Lung (tissue), 12 donors: ENCODE measurements around the gene CHST13. TPM values are rescaled to one million over a fixed set of nuclear protein-coding genes. Genes with fewer than 3 reads are reported as not detected.

Experiments
- ATAC-seq: fragments of 200-7000 bp; cut with Tn5 transposase; one replicate; pipeline ENCODE4 v1.9.1; 2020; ENCODE audit warnings: moderate number of reproducible peaks; ENCODE audit not compliant: insufficient read depth, low FRiP score
- DNase-seq, 3 donors: peaks; one replicate each; pipeline ENCODE4 v3.0.0-alpha.2; 2013 to 2017
- H3K27ac ChIP-seq, 2 donors: one replicate each; pipeline ENCODE4 v1.5.1; 2013; ENCODE audit warnings: mild to moderate bottlenecking in 2 of 2, moderate library complexity in 2 of 2, control low read depth in 1 of 2, inconsistent platforms in 1 of 2, low read depth in 1 of 2, low read length in 1 of 2
- H3K27me3 ChIP-seq, 3 donors: one replicate each; pipeline ENCODE4 v1.5.1; 2013; ENCODE audit warnings: low read length in 2 of 3; ENCODE audit not compliant: control insufficient read depth in 3 of 3, insufficient read depth in 3 of 3
- H3K36me3 ChIP-seq, 4 donors: one replicate each; pipeline ENCODE4 v1.5.1; 2013; ENCODE audit warnings: low read length in 4 of 4, mild to moderate bottlenecking in 1 of 4, moderate library complexity in 1 of 4; ENCODE audit not compliant: control insufficient read depth in 4 of 4, insufficient read depth in 4 of 4
- H3K4me1 ChIP-seq, 5 donors: one replicate each; pipeline ENCODE4 v1.5.1; 2013; ENCODE audit warnings: low read length in 5 of 5, mild to moderate bottlenecking in 2 of 5, moderate library complexity in 1 of 5; ENCODE audit not compliant: control insufficient read depth in 5 of 5, insufficient read depth in 5 of 5
- H3K4me3 ChIP-seq: one replicate; pipeline ENCODE4 v1.5.1; 2013; ENCODE audit warnings: mild to moderate bottlenecking, control low read depth, moderate library complexity
- H3K9ac ChIP-seq, 2 donors: one replicate each; pipeline ENCODE4 v1.5.1; 2013; ENCODE audit warnings: low read length in 2 of 2, control low read depth in 1 of 2; ENCODE audit not compliant: insufficient read depth in 1 of 2
- H3K9me3 ChIP-seq, 4 donors: one replicate each; pipeline ENCODE4 v1.5.1; 2013; ENCODE audit warnings: low read length in 3 of 4, mild to moderate bottlenecking in 1 of 4, moderate library complexity in 1 of 4; ENCODE audit not compliant: control insufficient read depth in 4 of 4, insufficient read depth in 3 of 4
- CTCF ChIP-seq: IDR thresholded peaks from 2 replicates; pipeline ENCODE4 v1.5.1; 2012; ENCODE audit warnings: mild to moderate bottlenecking; ENCODE audit errors: control extremely low read depth, extremely low read depth
- WGBS, 2 donors: extraction: QIAGEN DNeasy Blood & Tissue Kit; methylation state at CpG; one replicate each; pipeline ENCODE4 v1.1.7; 2013; 5-methylcytosine and 5-hydroxymethylcytosine counted together
- polyA plus RNA-seq, 2 donors: library from polyadenylated mRNA; stranded (reverse); fragments of 200-250 nt; gene quantifications; one replicate each; pipeline ENCODE4 v1.2.1, GENCODE V29; 2013
- total RNA-seq, 2 donors: library from RNA; depleted of rRNA in 1 of 2; stranded (reverse); fragments of >200 nt in 1 of 2; gene quantifications; one replicate each; pipeline ENCODE4 v1.2.1, GENCODE V29; 2014 to 2021
- donor health status: control.
- donor health status: control.
- donor health status: Bipolar disorder and iron deficiency.
- donor health status: healthy.
- donor health status: DM: yes; HTN: yes; CAD: no.

The CHST13 gene
- total and polyA plus RNA-seq, 4 donors, result 0.51 to 3.6 (median 1.7) TPM

GRCh38 chr3:126546013-126546412 lies 22.1 kb downstream of the CHST13 start:
- Histone ChIP-seq H3K9me3 (peaks cover 0 to 1% (median 0%) of the 10 kb centered on the region in 4 donors), H3K27me3 (peaks cover 6 to 19% (median 7%) of the 10 kb centered on the region in 3 donors)
- no peak for TF ChIP-seq CTCF

GRCh38 chr3:126546549-126547239 lies 22.7 kb downstream of the CHST13 start:
- ATAC-seq, result no peak
- 82 to 90% methylated on average over 8 of the region's 8 CpGs for whole genome bisulfite sequencing, 2 donors
- Histone ChIP-seq H3K36me3 (no peaks in the 10 kb centered on the region), H3K9me3 (peaks cover 0 to 1% (median 0%) of the 10 kb centered on the region in 4 donors), H3K27me3 (peaks cover 1 to 13% (median 4%) of the 10 kb centered on the region in 3 donors), H3K4me3 (no peak overlapping the region), H3K4me1 (peaks cover 0 to 2% (median 0%) of the 10 kb centered on the region in 5 donors), H3K27ac (no peak overlapping the region), H3K9ac (no peak overlapping the region)
- no peak for TF ChIP-seq CTCF
- peak in 1 of 3 donors; percentile 8 for DNase-seq

More at GRCh38 chr3:126546013-126546412, 22.1 kb downstream of the CHST13 start:
- WGBS, 2 donors, result 93% methylated on average over 6 of the region's 6 CpGs
- no peak overlapping the region for H3K27ac ChIP-seq
- peaks cover 0 to 2% (median 0%) of the 10 kb centered on the region in 5 donors for H3K4me1 ChIP-seq
- DNase-seq (peak in 1 of 3 donors; percentile 7), ATAC-seq (no peak)
- no peaks in the 10 kb centered on the region for H3K36me3 ChIP-seq
- H3K9ac ChIP-seq, result no peak overlapping the region
- no peak overlapping the region for H3K4me3 ChIP-seq

- H3K36me3 ChIP-seq, result no peaks in the 10 kb centered on the region
- no peak for ATAC-seq
- H3K27me3 ChIP-seq, result peaks cover 0 to 10% (median 0%) of the 10 kb centered on the region in 3 donors
- no peak for TF ChIP-seq CTCF
- DNase-seq, result no peak
- no peaks in the 10 kb centered on the region for H3K4me1 ChIP-seq
- H3K27ac ChIP-seq, result no peak overlapping the region
- no peak overlapping the region for H3K4me3 ChIP-seq
- WGBS, 2 donors, result 75 to 94% methylated on average over 1 of the region's 1 CpG
- no peak overlapping the region for H3K9ac ChIP-seq
- peaks cover 0 to 1% (median 0%) of the 10 kb centered on the region in 4 donors for H3K9me3 ChIP-seq
Observed at GRCh38 chr3:126547721-126548120, 23.8 kb downstream of the CHST13 start.
